Measurements from ENCODE around the gene THAP4. TPM values are rescaled to one million over a fixed set of nuclear protein-coding genes. Genes with fewer than 3 reads are reported as not detected.
A peak's percentile ranks its signal among the peaks of the same experiment; 100 is the strongest.

The THAP4 gene
- polyA plus RNA-seq, 1 of the 3 experiments (the other 2 are of a cell fraction): 64.7 TPM

GRCh38 chr2:241560883-241561474, 76.0 kb downstream of the THAP4 start (continued):
- peak; percentile 92 for TF ChIP-seq GATA2 (CRISPR knock-in tag; IDR thresholded peaks at IDR 0.05)
- peak; percentile 97 for TF ChIP-seq RCOR1 (IDR thresholded peaks at IDR 0.05; ENCODE audit: low read length)
- peak; percentile 69 for TF ChIP-seq NFIC (IDR thresholded peaks at IDR 0.05; ENCODE audit: borderline replicate concordance)
- peak in 1 of 2 experiments; percentile 84; a peak in 2 of 4 replicates for TF ChIP-seq EP300 (IDR thresholded peaks at IDR 0.05; ENCODE audit: borderline replicate concordance in 1 of 2, low read depth in 1 of 2, low read length in 1 of 2)
- peak; percentile 16; the same call in 1 of the 2 replicates for TF ChIP-seq SMC3 (IDR thresholded peaks at IDR 0.05; ENCODE audit: low read depth, low read length)
- no peak for TF ChIP-seq SIN3A (IDR thresholded peaks at IDR 0.05; ENCODE audit: borderline replicate concordance, low read depth, low read length)
- peak; percentile 79 for TF ChIP-seq FOXJ3 (CRISPR knock-in tag; IDR thresholded peaks at IDR 0.05)
- peak; percentile 30; the same call in 1 of the 2 replicates for TF ChIP-seq POLR2AphosphoS5 (IDR thresholded peaks at IDR 0.05; ENCODE audit: low read depth, low read length)

DNA sequence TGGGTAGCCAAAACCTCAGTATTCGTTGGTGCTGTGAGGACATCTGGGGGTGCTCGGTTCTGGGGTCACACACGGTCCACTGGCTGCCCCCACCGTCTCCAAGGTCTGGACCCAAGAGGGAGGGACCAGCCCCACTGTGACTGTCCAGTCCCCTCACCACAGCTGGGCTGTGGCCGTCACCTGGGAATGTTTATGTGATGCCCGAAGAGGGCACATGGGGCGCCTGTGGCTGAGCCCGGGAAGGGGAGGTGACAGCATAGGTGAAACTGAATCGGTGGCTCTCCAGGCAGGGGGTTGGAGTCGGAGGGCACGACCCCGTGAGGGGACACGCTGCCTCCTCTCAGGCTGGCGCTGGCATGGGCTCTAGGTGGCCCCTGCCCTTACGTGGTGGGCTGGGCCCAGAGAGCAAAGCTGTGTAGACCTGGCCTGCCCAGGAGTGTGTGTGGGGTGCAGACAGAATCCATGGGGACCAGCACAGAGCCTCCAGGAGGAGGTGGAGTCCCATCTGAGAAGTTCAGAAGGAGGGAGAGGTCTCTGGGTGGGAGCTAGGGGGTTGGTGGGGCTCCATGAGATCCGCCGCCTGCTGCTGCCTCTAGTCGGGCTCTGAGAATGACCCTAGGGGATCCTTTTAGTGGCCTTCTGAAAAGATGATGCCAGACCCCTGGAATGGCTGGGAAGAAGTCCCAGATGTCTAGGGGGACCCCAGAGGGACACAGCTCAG, 76.6 kb downstream of the THAP4 start:
- no peak overlapping the region for H2AFZ ChIP-seq (ENCODE audit: low read depth)
- no peaks in the 10 kb centered on the region for H3K36me3 ChIP-seq (replicated peaks in 1 of 2; ENCODE audit: control insufficient read depth in 1 of 2, insufficient read depth in 2 of 2, low read length in 1 of 2)
- peak; percentile 58 for DNase-seq
- no peak overlapping the region for H3K9ac ChIP-seq
- peaks cover 12% of the 10 kb centered on the region; the same call in 1 of the 2 replicates for H3K9me3 ChIP-seq
- no peaks in the 10 kb centered on the region for H4K20me1 ChIP-seq (ENCODE audit: insufficient read depth)
- ChIA-PET CTCF (interaction anchor here (1.2 to 1.3 kb wide), 3 partner anchors 15 to 66 kb away, joined by 3 to 4 read pairs (median 3); no protein-coding TSS in a partner anchor), POLR2A (no interaction called here)
- H3K27me3 ChIP-seq (ENCODE audit: insufficient read depth): peaks cover 8% of the 10 kb centered on the region; the same call in 1 of the 2 replicates
- peak overlapping the region in 1 of 2 experiments; percentile 74; a peak in 2 of 4 replicates for H3K27ac ChIP-seq (ENCODE audit: low read depth in 2 of 2, low read length in 1 of 2)
- H3K9me2 ChIP-seq: no peaks in the 10 kb centered on the region
- WGBS (ENCODE audit: low lambda C conversion rate): 56% methylated on average over 4 of the region's 18 CpGs
- no peaks in the 10 kb centered on the region for H3K79me2 ChIP-seq (ENCODE audit: insufficient read depth)
- no peaks in the 10 kb centered on the region for H3F3A ChIP-seq (replicated peaks; ENCODE audit: insufficient read depth)
- TF ChIP-seq NRF1 (IDR thresholded peaks at IDR 0.05; ENCODE audit: low read depth, low read length) (no peak), EZH2phosphoT487 (IDR thresholded peaks at IDR 0.05; ENCODE audit: borderline replicate concordance, low read depth) (no peak), ELF1 (IDR thresholded peaks at IDR 0.05) (no peak), RAD21 (IDR thresholded peaks at IDR 0.05; ENCODE audit: low read length) (no peak)
- H3K4me2 ChIP-seq: no peak overlapping the region
- peak overlapping the region in 1 of 2 experiments; percentile 13; a peak in 1 of 4 replicates for H3K4me3 ChIP-seq (ENCODE audit: low read depth in 2 of 2, low read length in 1 of 2)
- H3K4me1 ChIP-seq (ENCODE audit: control insufficient read depth in 1 of 2, insufficient read depth in 2 of 2, low read depth in 1 of 2, low read length in 1 of 2): peaks cover 0 to 29% of the 10 kb centered on the region in 2 experiments; a peak in 1 of 4 replicates

DNA sequence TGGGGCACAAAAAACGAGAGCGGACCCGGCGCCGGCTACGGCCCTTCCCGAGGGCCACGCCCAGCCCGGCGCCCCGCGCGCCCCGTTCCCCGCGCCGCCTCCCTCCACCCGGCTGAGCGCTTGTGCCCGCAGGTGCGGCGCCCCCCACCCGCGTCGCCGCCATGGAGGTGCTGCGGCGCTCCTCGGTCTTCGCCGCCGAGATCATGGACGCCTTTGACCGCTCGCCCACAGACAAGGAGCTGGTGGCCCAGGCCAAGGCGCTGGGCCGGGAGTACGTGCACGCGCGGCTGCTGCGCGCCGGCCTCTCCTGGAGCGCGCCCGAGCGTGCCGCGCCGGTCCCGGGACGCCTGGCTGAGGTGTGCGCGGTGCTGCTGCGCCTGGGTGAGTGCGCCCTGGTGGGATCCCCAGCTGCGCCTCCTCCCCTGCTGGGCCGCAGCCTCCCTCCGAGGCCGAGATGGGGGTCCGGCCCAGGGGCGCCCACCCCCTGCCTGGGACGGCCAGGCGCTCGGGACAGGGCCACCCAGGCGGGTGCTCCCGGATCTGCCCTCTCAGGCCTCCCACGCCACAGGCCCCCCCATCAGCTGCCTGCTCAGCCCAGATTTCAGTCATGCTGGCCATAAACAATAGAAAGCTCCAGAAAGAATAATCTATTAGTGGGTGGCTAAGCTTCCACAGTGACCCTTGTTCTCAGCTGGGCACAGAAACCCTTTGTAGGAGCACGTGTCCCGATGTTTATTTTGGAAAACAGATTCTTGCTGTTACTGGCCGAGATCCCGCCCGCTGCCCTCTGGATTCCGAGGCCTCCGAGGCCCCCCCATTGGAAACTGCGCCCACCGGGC, 77.4 kb downstream of the THAP4 start:
- H3K27ac ChIP-seq (ENCODE audit: low read depth in 2 of 2, low read length in 1 of 2): no peak overlapping the region; a peak in 1 of 4 replicates
- no peak overlapping the region for H3K9ac ChIP-seq
- no peaks in the 10 kb centered on the region for H3K9me2 ChIP-seq
- H3K36me3 ChIP-seq (replicated peaks in 1 of 2; ENCODE audit: control insufficient read depth in 1 of 2, insufficient read depth in 2 of 2, low read length in 1 of 2): no peaks in the 10 kb centered on the region
- peaks cover 0 to 29% of the 10 kb centered on the region in 2 experiments; a peak in 1 of 4 replicates for H3K4me1 ChIP-seq (ENCODE audit: control insufficient read depth in 1 of 2, insufficient read depth in 2 of 2, low read depth in 1 of 2, low read length in 1 of 2)
- POLR2A ChIA-PET: no interaction called here
- H3K4me3 ChIP-seq (ENCODE audit: low read depth in 2 of 2, low read length in 1 of 2): peak overlapping the region; percentile 45 to 49; a peak in 2 of 4 replicates
- H2AFZ ChIP-seq (ENCODE audit: low read depth): 0 out of 2 replicates have a peak overlapping the region, but pooled peaks have one; percentile 68
- H3K9me3 ChIP-seq: peaks cover 12% of the 10 kb centered on the region; the same call in 1 of the 2 replicates
- WGBS (ENCODE audit: low lambda C conversion rate): 58% methylated on average over 14 of the region's 78 CpGs
- H4K20me1 ChIP-seq (ENCODE audit: insufficient read depth): no peaks in the 10 kb centered on the region
- no peak overlapping the region for H3K4me2 ChIP-seq
- H3F3A ChIP-seq (replicated peaks; ENCODE audit: insufficient read depth): no peaks in the 10 kb centered on the region
- no peaks in the 10 kb centered on the region for H3K79me2 ChIP-seq (ENCODE audit: insufficient read depth)
- CTCF ChIA-PET: interaction anchor here (0.7 to 1.3 kb wide), 2 partner anchors 11 to 15 kb away, joined by 3 to 4 read pairs; no protein-coding TSS in a partner anchor
- peaks cover 8% of the 10 kb centered on the region; the same call in 1 of the 2 replicates for H3K27me3 ChIP-seq (ENCODE audit: insufficient read depth)
- DNase-seq: peak; percentile 56
- TF ChIP-seq, protein P1, sequence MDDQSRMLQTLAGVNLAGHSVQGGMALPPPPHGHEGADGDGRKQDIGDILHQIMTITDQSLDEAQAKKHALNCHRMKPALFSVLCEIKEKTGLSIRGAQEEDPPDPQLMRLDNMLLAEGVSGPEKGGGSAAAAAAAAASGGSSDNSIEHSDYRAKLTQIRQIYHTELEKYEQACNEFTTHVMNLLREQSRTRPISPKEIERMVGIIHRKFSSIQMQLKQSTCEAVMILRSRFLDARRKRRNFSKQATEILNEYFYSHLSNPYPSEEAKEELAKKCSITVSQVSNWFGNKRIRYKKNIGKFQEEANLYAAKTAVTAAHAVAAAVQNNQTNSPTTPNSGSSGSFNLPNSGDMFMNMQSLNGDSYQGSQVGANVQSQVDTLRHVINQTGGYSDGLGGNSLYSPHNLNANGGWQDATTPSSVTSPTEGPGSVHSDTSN (IDR thresholded peaks at IDR 0.05): no peak
- TF ChIP-seq SMC3 (IDR thresholded peaks at IDR 0.05; ENCODE audit: low read depth, low read length) (no peak), GABPA (IDR thresholded peaks at IDR 0.05; ENCODE audit: low read depth) (no peak), TAF1 (IDR thresholded peaks at IDR 0.05; ENCODE audit: borderline replicate concordance, low read depth, low read length) (no peak), FOXM1 (IDR thresholded peaks at IDR 0.05; ENCODE audit: low read depth) (no peak), NFIC (IDR thresholded peaks at IDR 0.05; ENCODE audit: borderline replicate concordance) (no peak), ZBTB33 (IDR thresholded peaks at IDR 0.05; ENCODE audit: borderline replicate concordance, low read depth) (no peak), RXRA (IDR thresholded peaks at IDR 0.05; ENCODE audit: borderline replicate concordance, low read depth) (no peak), CHD2 (IDR thresholded peaks at IDR 0.05; ENCODE audit: low read length, partially characterized antibody) (no peak)
